Neural crest cell (in vitro differentiated cells): ENCODE data around the gene RAPGEF6. TPM values are rescaled to one million over a fixed set of nuclear protein-coding genes. Genes with fewer than 3 reads are reported as not detected.
A peak's percentile ranks its signal among the peaks of the same experiment; 100 is the strongest.

Experiments used
- DNase-seq: peaks from one replicate; pipeline ENCODE4 v3.0.0; 2021; ENCODE audit warnings: low read depth, mixed read lengths, low spot score
- H3K27ac Mint-ChIP-seq: one replicate; pipeline ENCODE4 v1.8.0; 2021; ENCODE audit warnings: mild to moderate bottlenecking, mixed read lengths; ENCODE audit not compliant: unreplicated experiment
- H3K27me3 Mint-ChIP-seq: 2 replicates; pipeline ENCODE4 v1.8.0; 2021; ENCODE audit warnings: low read depth, mild to moderate bottlenecking, mixed read lengths
- H3K36me3 Mint-ChIP-seq: 2 replicates; pipeline ENCODE4 v1.8.0; 2021; ENCODE audit warnings: low read depth, mild to moderate bottlenecking, mixed read lengths
- H3K4me1 Mint-ChIP-seq: 2 replicates; pipeline ENCODE4 v1.8.0; 2021; ENCODE audit warnings: mixed read lengths
- H3K4me3 Mint-ChIP-seq: one replicate; pipeline ENCODE4 v1.8.0; 2021; ENCODE audit warnings: mild to moderate bottlenecking, mixed read lengths
- H3K9me3 Mint-ChIP-seq: 2 replicates; pipeline ENCODE4 v1.8.0; 2021; ENCODE audit warnings: mixed read lengths
- CTCF ChIP-seq: fragments of 200-600 bp; sonication (generic); conservative IDR thresholded peaks from 2 replicates; pipeline ENCODE4 v1.5.0; 2021; ENCODE audit warnings: antibody characterized with exemption, mild to moderate bottlenecking
- total RNA-seq: library from RNA; stranded (reverse); gene quantifications from 2 replicates; pipeline ENCODE4 v1.2.1, GENCODE V29; 2021

RAPGEF6 gene
- total RNA-seq, 1 donor from 2014 or later, result 28.0 TPM

- Mint-ChIP-seq H3K27ac (no peak overlapping the region), H3K4me3 (no peak overlapping the region)
- TF ChIP-seq CTCF, result peak; percentile 86
Observed at GRCh38 chr5:131417240-131417869, 217.7 kb downstream of the RAPGEF6 start.

GRCh38 chr5:131416729-131417128, 218.3 kb downstream of the RAPGEF6 start:
- Mint-ChIP-seq H3K27me3 (no peaks in the 10 kb centered on the region), H3K27ac (no peak overlapping the region), H3K4me3 (no peak overlapping the region), H3K9me3 (no peaks in the 10 kb centered on the region), H3K4me1 (peaks cover 5% of the 10 kb centered on the region), H3K36me3 (peaks cover 9% of the 10 kb centered on the region)
- no peak for DNase-seq
- no peak for TF ChIP-seq CTCF

More at GRCh38 chr5:131417240-131417869, 217.7 kb downstream of the RAPGEF6 start:
- peaks cover 9% of the 10 kb centered on the region for H3K36me3 Mint-ChIP-seq
- H3K27me3 Mint-ChIP-seq, result no peaks in the 10 kb centered on the region
- no peaks in the 10 kb centered on the region for H3K9me3 Mint-ChIP-seq
- DNase-seq, result peak; percentile 84
- H3K4me1 Mint-ChIP-seq, result peaks cover 5% of the 10 kb centered on the region

- H3K36me3 Mint-ChIP-seq, result peaks cover 19% of the 10 kb centered on the region
- H3K27me3 Mint-ChIP-seq, result no peaks in the 10 kb centered on the region
- peaks cover 8% of the 10 kb centered on the region for H3K9me3 Mint-ChIP-seq
- peaks cover 5% of the 10 kb centered on the region for H3K4me1 Mint-ChIP-seq
- no peak for TF ChIP-seq CTCF
- no peak overlapping the region for H3K4me3 Mint-ChIP-seq
- no peak for DNase-seq
- no peak overlapping the region for H3K27ac Mint-ChIP-seq
Observed at GRCh38 chr5:131413605-131414559, 221.1 kb downstream of the RAPGEF6 start.

GRCh38 chr5:131406975-131407638, 227.9 kb downstream of the RAPGEF6 start:
- H3K9me3 Mint-ChIP-seq, result peaks cover 16% of the 10 kb centered on the region
- no peak for DNase-seq
- H3K36me3 Mint-ChIP-seq, result peaks cover 51% of the 10 kb centered on the region
- H3K4me3 Mint-ChIP-seq, result no peak overlapping the region
- H3K4me1 Mint-ChIP-seq, result no peaks in the 10 kb centered on the region
- no peaks in the 10 kb centered on the region for H3K27me3 Mint-ChIP-seq
- peak overlapping the region; percentile 9 for H3K27ac Mint-ChIP-seq
- TF ChIP-seq CTCF, result no peak

GRCh38 chr5:131406076-131406475, 229.0 kb downstream of the RAPGEF6 start:
- Mint-ChIP-seq H3K4me3 (no peak overlapping the region), H3K4me1 (no peaks in the 10 kb centered on the region), H3K9me3 (peaks cover 16% of the 10 kb centered on the region), H3K27me3 (no peaks in the 10 kb centered on the region), H3K27ac (no peak overlapping the region), H3K36me3 (peaks cover 52% of the 10 kb centered on the region)
- no peak for DNase-seq
- TF ChIP-seq CTCF, result no peak
